Gastroesophageal sphincter (tissue), 4 donors: Measurements from ENCODE around the gene VSX2. TPM values are rescaled to one million over a fixed set of nuclear protein-coding genes. Genes with fewer than 3 reads are reported as not detected.

Experiments
- ATAC-seq: fragments of 150-250 bp; one replicate; pipeline ENCODE4 v1.9.1; 2016; ENCODE audit warnings: mild to moderate bottlenecking, moderate library complexity
- H3K27ac ChIP-seq, 4 donors: fragments of 200-600 bp; sonication (generic) in 3 of 4; 1 replicate in 3 of 4; 2 replicates in 1 of 4; pipeline ENCODE4 v1.5.1; 2016 to 2019
- H3K27me3 ChIP-seq: fragments of 200-600 bp; sonication (generic); one replicate; pipeline ENCODE4 v1.5.1; 2019
- H3K36me3 ChIP-seq, 2 donors: fragments of 200-600 bp; sonication (generic); one replicate each; pipeline ENCODE4 v1.5.1; 2019; ENCODE audit warnings: control low read depth in 1 of 2
- H3K4me1 ChIP-seq, 3 donors: fragments of 200-600 bp; sonication (generic); 1 replicate in 2 of 3; 2 replicates in 1 of 3; pipeline ENCODE4 v1.5.1; 2016 to 2019; ENCODE audit warnings: control low read depth in 2 of 3
- H3K4me3 ChIP-seq, 2 donors: fragments of 200-600 bp; sonication (generic); one replicate each; pipeline ENCODE4 v1.5.1; 2019; ENCODE audit warnings: mild to moderate bottlenecking in 1 of 2, moderate library complexity in 1 of 2
- H3K9me3 ChIP-seq, 3 donors: fragments of 200-600 bp; sonication (generic); one replicate each; pipeline ENCODE4 v1.5.1; 2017 to 2019; ENCODE audit warnings: control low read depth in 2 of 3
- CTCF ChIP-seq, 4 experiments: fragments of 200-600 bp in 2 of 4; fragments of 450-650 bp in 2 of 4; sonication (generic) in 1 of 4; IDR thresholded peaks; one replicate each; pipeline ENCODE4 v1.5.1; 2017 to 2019; ENCODE audit warnings: antibody characterized with exemption in 4 of 4, mild to moderate bottlenecking in 2 of 4, moderate library complexity in 2 of 4
- EP300 ChIP-seq: sonication (generic); formaldehyde crosslinking; IDR thresholded peaks from one replicate; pipeline ENCODE4 v1.6.1; 2017; ENCODE audit warnings: antibody characterized with exemption, mild to moderate bottlenecking
- POLR2A ChIP-seq, 2 donors: fragments of 450-650 bp; IDR thresholded peaks; one replicate each; pipeline ENCODE4 v1.6.1; 2017; ENCODE audit warnings: antibody characterized with exemption in 2 of 2, mild to moderate bottlenecking in 2 of 2, moderate library complexity in 1 of 2
- POLR2AphosphoS5 ChIP-seq: sonication (generic); formaldehyde crosslinking; IDR thresholded peaks from one replicate; pipeline ENCODE4 v1.6.1; 2017; ENCODE audit warnings: antibody characterized with exemption
- WGBS, 2 donors: methylation state at CpG; one replicate each; pipeline ENCODE4 v1.1.5; 2018; ENCODE audit warnings: low coverage in 1 of 2; 5-methylcytosine and 5-hydroxymethylcytosine counted together
- total RNA-seq, 4 donors: library from RNA; depleted of rRNA; stranded (reverse); fragments of >200 nt; gene quantifications; one replicate each; pipeline ENCODE4 v1.1.0, GENCODE V29; 2016

Gene VSX2
- total RNA-seq, 4 donors from 2014 or later: not detected

- no peaks in the 10 kb centered on the region for H3K9me3 ChIP-seq
- no peaks in the 10 kb centered on the region for H3K27me3 ChIP-seq
- no peaks in the 10 kb centered on the region for H3K4me1 ChIP-seq
- no peak for ATAC-seq
- H3K4me3 ChIP-seq: no peak overlapping the region
- peaks cover 0 to 52% of the 10 kb centered on the region in 2 donors for H3K36me3 ChIP-seq
- TF ChIP-seq POLR2A (IDR thresholded peaks at IDR 0.05): no peak
- no peak for TF ChIP-seq POLR2AphosphoS5
- TF ChIP-seq CTCF (IDR thresholded peaks at IDR 0.05): no peak
- no peak for TF ChIP-seq EP300
- H3K27ac ChIP-seq: no peak overlapping the region
- 89 to 100% methylated on average over 1 to 2 of the region's 7 CpGs for WGBS, 2 donors
Measured at GRCh38 chr14:74198441-74199234, 40.6 kb upstream of the VSX2 start.

GRCh38 chr14:74202113-74202512, 37.1 kb upstream of the VSX2 start:
- H3K9me3 ChIP-seq: no peaks in the 10 kb centered on the region

GRCh38 chr14:74203639-74204038, 35.6 kb upstream of the VSX2 start:
- ATAC-seq: no peak
- 93 to 95% methylated on average over 2 to 7 of the region's 8 CpGs for WGBS, 2 donors

More at GRCh38 chr14:74202113-74202512, 37.1 kb upstream of the VSX2 start:
- no peaks in the 10 kb centered on the region for H3K4me1 ChIP-seq
- H3K27me3 ChIP-seq: no peaks in the 10 kb centered on the region
- no peak for TF ChIP-seq CTCF (IDR thresholded peaks at IDR 0.05)
- no peak for TF ChIP-seq POLR2AphosphoS5
- no peak for TF ChIP-seq EP300
- no peak for TF ChIP-seq POLR2A (IDR thresholded peaks at IDR 0.05)
- no peak overlapping the region for H3K27ac ChIP-seq
- H3K36me3 ChIP-seq: peaks cover 0 to 61% of the 10 kb centered on the region in 2 donors
- ATAC-seq: no peak
- H3K4me3 ChIP-seq: no peak overlapping the region

GRCh38 chr14:74204491-74204890, 34.8 kb upstream of the VSX2 start:
- H3K36me3 ChIP-seq: peaks cover 0 to 50% of the 10 kb centered on the region in 2 donors
- no peaks in the 10 kb centered on the region for H3K9me3 ChIP-seq
- 91 to 100% methylated on average over 1 to 6 of the region's 6 CpGs for WGBS, 2 donors
- no peaks in the 10 kb centered on the region for H3K27me3 ChIP-seq
- no peak overlapping the region for H3K27ac ChIP-seq
- ATAC-seq: no peak
- H3K4me3 ChIP-seq: no peak overlapping the region
- TF ChIP-seq EP300: no peak
- TF ChIP-seq CTCF (IDR thresholded peaks at IDR 0.05): no peak
- no peak for TF ChIP-seq POLR2AphosphoS5
- no peak for TF ChIP-seq POLR2A (IDR thresholded peaks at IDR 0.05)
- no peaks in the 10 kb centered on the region for H3K4me1 ChIP-seq

More at GRCh38 chr14:74203639-74204038, 35.6 kb upstream of the VSX2 start:
- TF ChIP-seq CTCF (IDR thresholded peaks at IDR 0.05): no peak
- Histone ChIP-seq H3K27ac (no peak overlapping the region), H3K4me3 (no peak overlapping the region), H3K27me3 (no peaks in the 10 kb centered on the region), H3K9me3 (no peaks in the 10 kb centered on the region), H3K36me3 (peaks cover 0 to 58% of the 10 kb centered on the region in 2 donors), H3K4me1 (no peaks in the 10 kb centered on the region)

- ATAC-seq: no peak
- Histone ChIP-seq H3K27me3 (peaks cover 5% of the 10 kb centered on the region), H3K27ac (no peak overlapping the region), H3K9me3 (no peaks in the 10 kb centered on the region), H3K4me1 (no peaks in the 10 kb centered on the region), H3K4me3 (no peak overlapping the region), H3K36me3 (peaks cover 0 to 37% of the 10 kb centered on the region in 2 donors)
- WGBS, 2 donors: 62 to 83% methylated on average over 1 of the region's 1 CpG
- TF ChIP-seq POLR2A (IDR thresholded peaks at IDR 0.05): no peak
- no peak for TF ChIP-seq POLR2AphosphoS5
- no peak for TF ChIP-seq EP300
- no peak for TF ChIP-seq CTCF (IDR thresholded peaks at IDR 0.05)
Measured at GRCh38 chr14:74205882-74206281, 33.4 kb upstream of the VSX2 start.
